ENCODE measurements around the gene PCED1B.

DNA sequence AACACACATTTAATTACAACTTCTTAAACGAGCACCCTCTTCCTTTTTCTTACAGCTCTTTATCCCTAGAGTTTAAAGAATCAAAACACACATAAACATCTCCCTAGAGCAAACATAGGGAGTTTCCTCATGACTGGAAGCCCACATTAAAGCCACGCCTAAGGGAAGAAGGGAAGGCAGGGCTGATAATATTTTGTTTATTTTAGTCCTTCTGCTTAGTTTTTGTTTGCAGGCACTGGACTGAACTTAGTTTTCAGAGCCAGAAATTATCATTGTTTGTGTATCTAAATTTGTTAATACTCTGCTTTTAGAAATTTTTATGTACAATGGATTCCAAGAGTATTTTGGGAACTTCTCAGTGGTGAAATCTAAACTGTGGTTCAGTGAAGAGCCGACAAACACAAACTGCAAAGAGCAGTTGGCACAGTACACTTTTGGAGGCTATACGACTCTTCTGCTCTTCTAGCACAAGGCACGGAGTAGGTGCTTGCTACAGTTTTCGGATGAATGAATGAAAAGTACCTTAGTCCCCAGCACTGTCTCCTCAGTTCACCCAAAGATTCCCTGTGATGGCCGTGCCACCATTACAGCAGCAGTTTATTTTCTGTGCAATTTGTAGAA is 18.0 kb downstream of the PCED1B start:
- TF ChIP-seq SP1 (IDR thresholded peaks at IDR 0.05; ENCODE audit: low read depth) = no peak
- TF ChIP-seq, protein P1, sequence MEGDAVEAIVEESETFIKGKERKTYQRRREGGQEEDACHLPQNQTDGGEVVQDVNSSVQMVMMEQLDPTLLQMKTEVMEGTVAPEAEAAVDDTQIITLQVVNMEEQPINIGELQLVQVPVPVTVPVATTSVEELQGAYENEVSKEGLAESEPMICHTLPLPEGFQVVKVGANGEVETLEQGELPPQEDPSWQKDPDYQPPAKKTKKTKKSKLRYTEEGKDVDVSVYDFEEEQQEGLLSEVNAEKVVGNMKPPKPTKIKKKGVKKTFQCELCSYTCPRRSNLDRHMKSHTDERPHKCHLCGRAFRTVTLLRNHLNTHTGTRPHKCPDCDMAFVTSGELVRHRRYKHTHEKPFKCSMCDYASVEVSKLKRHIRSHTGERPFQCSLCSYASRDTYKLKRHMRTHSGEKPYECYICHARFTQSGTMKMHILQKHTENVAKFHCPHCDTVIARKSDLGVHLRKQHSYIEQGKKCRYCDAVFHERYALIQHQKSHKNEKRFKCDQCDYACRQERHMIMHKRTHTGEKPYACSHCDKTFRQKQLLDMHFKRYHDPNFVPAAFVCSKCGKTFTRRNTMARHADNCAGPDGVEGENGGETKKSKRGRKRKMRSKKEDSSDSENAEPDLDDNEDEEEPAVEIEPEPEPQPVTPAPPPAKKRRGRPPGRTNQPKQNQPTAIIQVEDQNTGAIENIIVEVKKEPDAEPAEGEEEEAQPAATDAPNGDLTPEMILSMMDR (IDR thresholded peaks at IDR 0.05 in 2 of 3, conservative IDR thresholded peaks at IDR 0.05 in 1 of 3; ENCODE audit: borderline replicate concordance in 1 of 3, insufficient read depth in 1 of 3, low read depth in 2 of 3, low read length in 2 of 3) = no peak

Data from HCT116 (cell line).